K562 (cell line): ENCODE measurements around the gene CDH20. TPM values are rescaled to one million over a fixed set of nuclear protein-coding genes. Genes with fewer than 3 reads are reported as not detected.

Experiments
- ATAC-seq: fragments of 200-7000 bp; cut with Tn5 transposase; 3 replicates; pipeline ENCODE4 v1.9.1; 2020; ENCODE audit warnings: moderate library complexity
- BruUV-seq: library from RNA; stranded (reverse); fragments of 400-500 nt; replicated peaks from 2 replicates; lab custom pipeline; 2021; lab: Mats Ljungman, UMichigan
- CTCF ChIA-PET: fragments of 300-600 bp; formaldehyde crosslinking; extraction: SDS; loops from one replicate; lab custom pipeline; 2021; ENCODE audit warnings: low intra/inter-chr PET ratio; lab: Yijun Ruan, JAX
- POLR2A ChIA-PET: fragments of 300-600, 350-650 bp; sonication (Branson Sonifier 250); formaldehyde crosslinking; extraction: SDS; loops from one replicate; lab custom pipeline; 2021; ENCODE audit warnings: antibody characterized with exemption, inconsistent platforms; lab: Yijun Ruan, JAX
- DNase-seq, 4 experiments: peaks; one replicate each; pipeline versions ENCODE4 v3.0.0 to v3.0.0-alpha.2; 2011 to 2018; ENCODE audit warnings: low spot score in 3 of 4, mixed read lengths in 3 of 4; ENCODE audit errors: extremely low read depth in 1 of 4
- FAIRE-seq: peaks from 2 replicates; lab custom pipeline; 2011; peaks lifted over from hg19 to GRCh38; lab: Jason Lieb, UNC
- H2AFZ ChIP-seq: 2 replicates; pipeline ENCODE4 v1.6.0; 2011; ENCODE audit warnings: low read depth, low read length, control low read depth, inconsistent platforms
- H3K27ac ChIP-seq: fragments of 200-600 bp; 3 replicates; pipeline ENCODE4 v1.8.0; 2011; ENCODE audit warnings: low read depth, mild to moderate bottlenecking, control low read depth, inconsistent platforms, low read length, moderate library complexity, mixed read lengths; ENCODE audit errors: extremely low read depth
- H3K27me3 ChIP-seq, 2 experiments: fragments of 300-600 bp in 1 of 2; 2 replicates in 1 of 2; 3 replicates in 1 of 2; pipeline versions ENCODE4 v1.6.0 to v1.8.0; 2011; ENCODE audit warnings: inconsistent platforms in 2 of 2, low read length in 2 of 2, mild to moderate bottlenecking in 1 of 2, mixed read lengths in 1 of 2, moderate library complexity in 1 of 2; ENCODE audit not compliant: control insufficient read depth in 2 of 2, insufficient read depth in 2 of 2
- H3K36me3 ChIP-seq: fragments of 300-600 bp; 3 replicates; pipeline ENCODE4 v1.8.0; 2011; ENCODE audit warnings: mild to moderate bottlenecking, low read length, inconsistent platforms; ENCODE audit not compliant: control insufficient read depth, insufficient read depth
- H3K4me1 ChIP-seq, 2 experiments: fragments of 200-600 bp in 1 of 2; replicated peaks in 1 of 2; 2 replicates in 1 of 2; 3 replicates in 1 of 2; pipeline versions ENCODE4 v1.5.1 to v1.8.0; 2011; ENCODE audit warnings: inconsistent platforms in 2 of 2, low read length in 2 of 2, mild to moderate bottlenecking in 1 of 2, mixed read lengths in 1 of 2, moderate library complexity in 1 of 2; ENCODE audit not compliant: control insufficient read depth in 2 of 2, insufficient read depth in 2 of 2
- H3K4me2 ChIP-seq: 2 replicates; pipeline ENCODE4 v1.6.1; 2011; ENCODE audit warnings: low read length, control low read depth, inconsistent platforms, mixed read lengths; ENCODE audit not compliant: insufficient read depth
- H3K4me3 ChIP-seq: fragments of 200-600 bp; sonication (generic), shearing (Covaris generic); 2 replicates; pipeline ENCODE4 v1.5.1; 2016; ENCODE audit warnings: control low read depth, inconsistent platforms
- H3K79me2 ChIP-seq: fragments of 200-600 bp; 3 replicates; pipeline ENCODE4 v1.8.0; 2011; ENCODE audit warnings: low read length, inconsistent platforms; ENCODE audit not compliant: control insufficient read depth, insufficient read depth
- H3K9ac ChIP-seq, 2 experiments: 2 replicates each; pipeline versions ENCODE4 v1.6.0 to v1.6.1; 2011; ENCODE audit warnings: low read depth in 2 of 2, low read length in 2 of 2, control low read depth in 1 of 2, inconsistent platforms in 1 of 2, mild to moderate bottlenecking in 1 of 2, mixed read lengths in 1 of 2; ENCODE audit not compliant: insufficient read depth in 1 of 2
- H3K9me1 ChIP-seq: one replicate; pipeline ENCODE4 v1.6.0; 2011; ENCODE audit warnings: inconsistent platforms, mild to moderate bottlenecking, low read length, moderate library complexity; ENCODE audit not compliant: control insufficient read depth, insufficient read depth
- H3K9me3 ChIP-seq: replicated peaks from 2 replicates; pipeline ENCODE4 v1.5.1; 2011; ENCODE audit warnings: low read depth, low read length, inconsistent platforms; ENCODE audit not compliant: control insufficient read depth, insufficient read depth
- H4K20me1 ChIP-seq: replicated peaks from 2 replicates; pipeline ENCODE4 v1.6.1; 2011; ENCODE audit warnings: low read length, inconsistent platforms, mixed read lengths; ENCODE audit not compliant: control insufficient read depth, insufficient read depth
- BCL6 ChIP-seq: fragments of 250-450 bp; sonication (Bioruptor Pico); IDR thresholded peaks from 2 replicates; pipeline ENCODE4 v1.4.0; 2020
- CHCHD3 ChIP-seq: fragments of 250-450 bp; sonication (Bioruptor Pico); IDR thresholded peaks from 2 replicates; pipeline ENCODE4 v2.1.2; 2022; ENCODE audit warnings: mild to moderate bottlenecking
- GATAD2A ChIP-seq: fragments of 450-650 bp; IDR thresholded peaks from 2 replicates; pipeline ENCODE4 v1.6.1; 2017
- MYC ChIP-seq, 2 experiments: fragments of 250-450 bp in 1 of 2; sonication (Bioruptor Pico) in 1 of 2; IDR thresholded peaks; 2 replicates each; pipeline versions ENCODE4 v1.5.1 to v1.6.1; 2012 to 2021; ENCODE audit warnings: low read depth in 2 of 2, borderline replicate concordance in 1 of 2, improper control_type of control experiment in 1 of 2, low read length in 1 of 2, mild to moderate bottlenecking in 1 of 2, moderate library complexity in 1 of 2
- NR2C2 ChIP-seq, 2 experiments: fragments of 200-800 bp in 1 of 2; sonication (Bioruptor generic) in 1 of 2; sonication (generic) in 1 of 2; formaldehyde crosslinking in 1 of 2; IDR thresholded peaks; 2 replicates each; pipeline versions ENCODE4 v1.6.1 to v1.8.0; 2016 to 2022; ENCODE audit warnings: mild to moderate bottlenecking in 1 of 2, missing compliant biosample characterization in 1 of 2, missing genetic modification characterization in 1 of 2, missing genetic modification reagents in 1 of 2
- PHB ChIP-seq: fragments of 250-450 bp; sonication (Bioruptor Pico); IDR thresholded peaks from 2 replicates; pipeline ENCODE4 v1.5.0; 2021
- SMARCA4 ChIP-seq: fragments of 450-650 bp; IDR thresholded peaks from 2 replicates; pipeline ENCODE4 v1.6.1; 2016
- ZFX ChIP-seq: sonication (generic); formaldehyde crosslinking; IDR thresholded peaks from 2 replicates; pipeline ENCODE4 v1.8.0; 2022; ENCODE audit warnings: mild to moderate bottlenecking, missing genetic modification reagents, moderate library complexity
- ZNF140 ChIP-seq: fragments of 250-450 bp; sonication (Bioruptor Pico); IDR thresholded peaks from 2 replicates; pipeline ENCODE4 v1.8.0; 2021; ENCODE audit warnings: moderate library complexity, mild to moderate bottlenecking, inconsistent platforms
- ZNF174 ChIP-seq: fragments of 250-450 bp; sonication (Bioruptor Pico); IDR thresholded peaks from 2 replicates; pipeline ENCODE4 v1.4.0; 2020; ENCODE audit warnings: mild to moderate bottlenecking
- ZNF586 ChIP-seq: fragments of 450-650 bp; formaldehyde crosslinking; conservative IDR thresholded peaks from 2 replicates; pipeline ENCODE4 v1.4.0; 2020; ENCODE audit warnings: mild to moderate bottlenecking, moderate library complexity
- ZNF79 ChIP-seq: fragments of 250-450 bp; sonication (Bioruptor Pico); IDR thresholded peaks from 2 replicates; pipeline ENCODE4 v1.4.0; 2020; ENCODE audit warnings: low read depth, mild to moderate bottlenecking, moderate library complexity
- WGBS: fragments of 100-300 bp; shearing (Covaris generic); methylation state at CpG from one replicate; pipeline ENCODE4 v1.1.6; 2016; ENCODE audit warnings: low coverage, mixed read lengths; ENCODE audit not compliant: insufficient coverage; ENCODE audit errors: missing lambda C conversion rate; 5-methylcytosine and 5-hydroxymethylcytosine counted together
- in situ Hi-C: fragments of 300-500 bp; cut with MboI; formaldehyde crosslinking; loops from 4 replicates; pipeline ENCODE4 v1.15.0; 2018; ENCODE audit warnings: inconsistent platforms, mixed read lengths
- intact Hi-C: fragments of 100-400 bp; cut with micrococcal nuclease; formaldehyde crosslinking; loops from 2 replicates; pipeline ENCODE4 v1.14.2; 2022
- polyA plus RNA-seq, 8 experiments: library from polyadenylated mRNA; depleted of rRNA in 4 of 8; stranded (reverse) in 5 of 8; unstranded in 3 of 8; fragments of >200 nt; fragmentation: Nextera tagmentation in 2 of 8; fragmentation: Illumina TruSeq in 1 of 8; extraction: Ambion mirVana in 2 of 8; extraction: Trizol in 1 of 8; gene quantifications; 2 replicates each; pipeline versions ENCODE4 v1.2.1 to v1.2.3, GENCODE V29; 2011 to 2014; ENCODE audit warnings: inconsistent platforms in 1 of 8, missing spikeins in 1 of 8
- total RNA-seq, 7 experiments: library from RNA; depleted of rRNA in 6 of 7; stranded (reverse); fragments of >200 nt in 6 of 7; fragmentation: Illumina TruSeq in 2 of 7; extraction: Trizol in 2 of 7; gene quantifications; 2 replicates each; pipeline versions ENCODE4 v1.2.1 to v1.2.3, GENCODE V29; 2011 to 2021; ENCODE audit warnings: low replicate concordance in 1 of 7
- TF ChIP-seq, protein P1 (sequence below): fragments of 250-450 bp; sonication (Bioruptor Pico); IDR thresholded peaks from 2 replicates; pipeline ENCODE4 v1.8.0; 2021; ENCODE audit warnings: moderate library complexity, mild to moderate bottlenecking, inconsistent platforms
- TF ChIP-seq, protein P2 (sequence below): sonication (generic); formaldehyde crosslinking; IDR thresholded peaks from 2 replicates; pipeline ENCODE4 v1.8.0; 2023; ENCODE audit warnings: mild to moderate bottlenecking, missing genetic modification reagents
- TF ChIP-seq, protein P3 (sequence below): fragments of 450-650 bp; IDR thresholded peaks from 2 replicates; pipeline ENCODE4 v1.6.1; 2014; ENCODE audit warnings: low read depth, mild to moderate bottlenecking, moderate library complexity, borderline replicate concordance

The CDH20 gene
- total and polyA plus RNA-seq, 9 of the 15 experiments (the other 6 are each of a cell fraction or from before 2014, with no cell fraction given), result not detected

DNA sequence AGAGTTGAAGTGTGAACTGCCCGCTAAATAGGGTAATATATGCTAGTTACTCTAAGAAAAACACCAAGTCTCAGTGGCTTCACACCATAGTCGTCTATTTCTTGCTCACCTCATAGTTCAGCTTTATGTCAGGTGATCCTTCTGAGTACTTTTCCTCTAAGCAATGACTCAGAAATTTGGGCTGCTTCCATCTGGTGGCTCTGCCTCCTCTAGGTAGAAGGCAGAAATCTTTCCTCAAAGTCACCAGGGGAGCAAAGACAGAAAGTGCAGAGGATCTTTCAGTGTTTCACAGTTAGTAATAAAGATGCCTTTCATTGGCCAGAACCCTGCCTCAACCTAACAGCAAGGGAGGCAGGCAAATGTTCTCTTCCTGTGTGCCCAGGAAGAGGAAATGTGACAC is 17.3 kb downstream of the CDH20 start:
- Histone ChIP-seq H3K9me1 (no peaks in the 10 kb centered on the region), H3K4me3 (no peak overlapping the region), H3K4me1 (no peaks in the 10 kb centered on the region), H4K20me1 (no peaks in the 10 kb centered on the region), H3K36me3 (no peaks in the 10 kb centered on the region), H3K9me3 (no peaks in the 10 kb centered on the region), H2AFZ (no peak overlapping the region), H3K27ac (no peak overlapping the region), H3K27me3 (no peaks in the 10 kb centered on the region), H3K4me2 (no peak overlapping the region), H3K9ac (no peak overlapping the region), H3K79me2 (no peaks in the 10 kb centered on the region)
- no TSS peak for BruUV-seq
- intact Hi-C loops (no loop called here), in situ Hi-C loops (no loop called here)
- CTCF ChIA-PET, result no interaction called here
- FAIRE-seq, result no peak
- WGBS, result 0% methylated on average over 2 of the region's 2 CpGs
- no peak for ATAC-seq
- no peak for DNase-seq
- POLR2A ChIA-PET, result no interaction called here
- TF ChIP-seq MYC (IDR thresholded peaks at IDR 0.05; ENCODE audit: low read depth, low read length) (no peak), MYC (CRISPR knock-in tag; IDR thresholded peaks at IDR 0.05; ENCODE audit: borderline replicate concordance, low read depth) (no peak), NR2C2 (CRISPR knock-in tag; IDR thresholded peaks at IDR 0.05) (no peak), NR2C2 (tag; IDR thresholded peaks at IDR 0.05) (no peak)

DNA sequence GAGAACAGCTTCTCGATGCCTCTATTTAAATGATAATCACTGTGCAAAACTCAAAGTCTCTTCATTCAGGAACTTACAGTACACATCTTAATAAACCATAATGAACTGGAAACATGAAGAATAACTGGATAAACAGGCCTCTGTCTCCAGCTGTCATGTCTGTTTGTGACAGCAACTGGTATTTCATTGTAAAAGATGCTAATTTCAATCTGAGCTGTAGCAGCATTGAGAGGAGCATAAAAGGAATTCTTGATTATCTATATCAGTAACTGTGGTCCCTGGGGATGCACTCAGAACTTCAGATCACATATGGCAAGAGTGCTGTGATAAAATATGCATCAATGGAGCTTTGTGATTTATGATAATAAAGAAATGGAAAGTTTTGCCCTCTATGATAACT is 18.8 kb downstream of the CDH20 start:
- H3K27me3 ChIP-seq, result no peaks in the 10 kb centered on the region
- no peak overlapping the region for H2AFZ ChIP-seq
- ChIA-PET CTCF (no interaction called here), POLR2A (interaction anchor here (0.5 kb wide), 1 partner anchor 238 kb away, joined by 3 read pairs; no protein-coding TSS in a partner anchor)
- H3K79me2 ChIP-seq, result no peaks in the 10 kb centered on the region
- no peaks in the 10 kb centered on the region for H4K20me1 ChIP-seq
- H3K9me1 ChIP-seq, result no peaks in the 10 kb centered on the region
- intact Hi-C loops, result no loop called here
- H3K4me1 ChIP-seq, result no peaks in the 10 kb centered on the region
- ATAC-seq (no peak), DNase-seq (no peak), FAIRE-seq (no peak)
- H3K36me3 ChIP-seq, result no peaks in the 10 kb centered on the region
- no TSS peak for BruUV-seq
- no peaks in the 10 kb centered on the region for H3K9me3 ChIP-seq
- 8% methylated on average over 1 of the region's 1 CpG for WGBS
- H3K4me2 ChIP-seq, result no peak overlapping the region
- in situ Hi-C loops, result no loop called here
- H3K9ac ChIP-seq, result no peak overlapping the region
- no peak overlapping the region for H3K4me3 ChIP-seq
- no peak overlapping the region for H3K27ac ChIP-seq
- TF ChIP-seq ZNF174 (CRISPR knock-in tag), result no peak
- no peak for TF ChIP-seq ZNF586 (CRISPR knock-in tag)
- TF ChIP-seq, protein P1, sequence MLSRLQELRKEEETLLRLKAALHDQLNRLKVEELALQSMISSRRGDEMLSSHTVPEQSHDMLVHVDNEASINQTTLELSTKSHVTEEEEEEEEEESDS (CRISPR knock-in tag), result no peak
- no peak for TF ChIP-seq PHB (CRISPR knock-in tag)
- TF ChIP-seq BCL6 (CRISPR knock-in tag), result no peak
- TF ChIP-seq ZFX (CRISPR knock-in tag), result no peak
- TF ChIP-seq CHCHD3 (CRISPR knock-in tag), result no peak
- no peak for TF ChIP-seq SMARCA4
- TF ChIP-seq ZNF140 (CRISPR knock-in tag), result no peak
- TF ChIP-seq, protein P2, sequence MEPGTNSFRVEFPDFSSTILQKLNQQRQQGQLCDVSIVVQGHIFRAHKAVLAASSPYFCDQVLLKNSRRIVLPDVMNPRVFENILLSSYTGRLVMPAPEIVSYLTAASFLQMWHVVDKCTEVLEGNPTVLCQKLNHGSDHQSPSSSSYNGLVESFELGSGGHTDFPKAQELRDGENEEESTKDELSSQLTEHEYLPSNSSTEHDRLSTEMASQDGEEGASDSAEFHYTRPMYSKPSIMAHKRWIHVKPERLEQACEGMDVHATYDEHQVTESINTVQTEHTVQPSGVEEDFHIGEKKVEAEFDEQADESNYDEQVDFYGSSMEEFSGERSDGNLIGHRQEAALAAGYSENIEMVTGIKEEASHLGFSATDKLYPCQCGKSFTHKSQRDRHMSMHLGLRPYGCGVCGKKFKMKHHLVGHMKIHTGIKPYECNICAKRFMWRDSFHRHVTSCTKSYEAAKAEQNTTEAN (CRISPR knock-in tag), result no peak
- no peak for TF ChIP-seq GATAD2A
- no peak for TF ChIP-seq ZNF79 (CRISPR knock-in tag)
- TF ChIP-seq, protein P3, sequence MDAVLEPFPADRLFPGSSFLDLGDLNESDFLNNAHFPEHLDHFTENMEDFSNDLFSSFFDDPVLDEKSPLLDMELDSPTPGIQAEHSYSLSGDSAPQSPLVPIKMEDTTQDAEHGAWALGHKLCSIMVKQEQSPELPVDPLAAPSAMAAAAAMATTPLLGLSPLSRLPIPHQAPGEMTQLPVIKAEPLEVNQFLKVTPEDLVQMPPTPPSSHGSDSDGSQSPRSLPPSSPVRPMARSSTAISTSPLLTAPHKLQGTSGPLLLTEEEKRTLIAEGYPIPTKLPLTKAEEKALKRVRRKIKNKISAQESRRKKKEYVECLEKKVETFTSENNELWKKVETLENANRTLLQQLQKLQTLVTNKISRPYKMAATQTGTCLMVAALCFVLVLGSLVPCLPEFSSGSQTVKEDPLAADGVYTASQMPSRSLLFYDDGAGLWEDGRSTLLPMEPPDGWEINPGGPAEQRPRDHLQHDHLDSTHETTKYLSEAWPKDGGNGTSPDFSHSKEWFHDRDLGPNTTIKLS, result no peak
